Mucosa of gallbladder (tissue), 1 donor: ENCODE data around the gene DGKB. TPM values are rescaled to one million over a fixed set of nuclear protein-coding genes. Genes with fewer than 3 reads are reported as not detected.

ENCODE experiments used
- DNase-seq: peaks from one replicate; pipeline ENCODE4 v3.0.0-alpha.2; 2020; ENCODE audit warnings: low spot score
- total RNA-seq: library from RNA; stranded (reverse); gene quantifications from one replicate; pipeline ENCODE4 v1.2.1, GENCODE V29; 2021
- donor health status: DM: no; HTN: no; CAD: no.

The DGKB gene
- total RNA-seq, 1 donor from 2014 or later = 1.0 TPM

DNA sequence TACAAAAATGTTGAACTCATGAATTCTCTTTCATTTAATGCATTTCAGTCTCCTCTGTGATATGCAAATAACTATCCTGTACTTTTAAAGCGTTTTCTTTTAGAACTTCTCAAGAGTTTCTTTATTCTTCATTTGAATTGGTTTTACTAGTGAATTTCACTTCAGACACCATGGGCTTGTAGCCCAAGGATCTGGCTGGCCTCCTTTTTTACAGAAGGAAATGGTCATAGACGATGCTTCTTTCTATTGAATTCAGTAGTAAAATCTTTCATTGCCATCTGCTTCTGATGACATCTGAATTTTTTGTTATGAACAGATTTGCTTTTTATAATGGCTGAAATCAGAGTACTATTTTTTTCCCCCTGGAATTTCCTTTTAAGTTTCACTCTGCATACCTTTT, 777.8 kb downstream of the DGKB start:
- no peak for DNase-seq

DNA sequence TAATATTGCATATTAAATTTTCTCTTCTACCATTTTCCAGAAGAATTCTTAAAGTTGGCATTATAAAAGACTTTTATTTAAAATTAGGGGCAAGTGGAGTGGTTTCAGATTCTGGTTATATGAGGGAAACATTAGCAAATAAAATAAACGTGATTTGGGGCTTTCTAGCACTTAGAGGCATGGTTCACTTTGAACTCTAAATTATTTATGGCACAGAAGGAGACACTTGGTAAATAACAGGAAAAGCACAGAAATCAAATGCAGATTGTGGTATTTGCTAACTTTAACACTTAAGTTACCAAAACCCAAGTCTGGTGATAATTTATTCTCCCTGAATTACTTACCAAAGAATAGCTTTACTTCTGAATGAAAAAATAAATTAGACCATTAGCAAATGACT, 778.6 kb downstream of the DGKB start:
- DNase-seq = no peak

DNA sequence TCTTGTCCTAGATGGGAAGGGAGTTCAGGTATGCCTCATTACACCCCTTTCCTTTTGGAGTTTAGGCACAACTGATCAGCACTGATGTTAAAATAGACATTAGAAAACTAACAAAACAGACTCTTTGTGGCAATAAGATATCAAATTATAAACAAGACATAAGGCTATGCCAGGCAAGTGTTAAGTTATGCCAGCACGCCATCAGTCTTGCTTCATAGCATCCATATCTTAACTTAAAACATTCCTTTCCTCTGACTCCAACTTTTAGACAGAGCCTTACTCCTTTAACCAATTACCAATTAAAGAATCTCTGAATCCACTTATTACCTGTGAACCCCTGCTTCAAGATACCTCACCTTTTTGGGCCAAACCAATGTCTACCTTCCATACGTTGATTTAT, 786.9 kb downstream of the DGKB start:
- no peak for DNase-seq

DNA sequence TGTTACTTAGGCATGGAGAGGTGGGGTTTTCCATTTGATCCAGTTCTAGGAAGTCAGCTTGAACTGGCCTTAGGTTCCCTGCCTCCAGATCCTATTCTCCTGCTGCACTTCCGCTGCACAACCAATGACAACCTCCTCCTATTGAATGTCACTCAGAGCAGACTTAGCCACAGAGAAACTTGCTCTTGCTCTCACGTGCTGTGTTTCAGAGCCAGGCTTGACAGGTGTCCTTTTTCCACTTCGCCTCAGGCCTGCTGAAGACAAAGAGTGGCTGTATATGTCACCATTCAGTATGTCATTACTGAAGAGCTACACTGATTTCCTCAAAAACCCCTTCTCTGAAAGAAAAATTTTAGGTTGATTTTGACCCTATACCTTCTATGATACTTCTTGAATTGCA, 797.7 kb downstream of the DGKB start:
- no peak for DNase-seq

DNA sequence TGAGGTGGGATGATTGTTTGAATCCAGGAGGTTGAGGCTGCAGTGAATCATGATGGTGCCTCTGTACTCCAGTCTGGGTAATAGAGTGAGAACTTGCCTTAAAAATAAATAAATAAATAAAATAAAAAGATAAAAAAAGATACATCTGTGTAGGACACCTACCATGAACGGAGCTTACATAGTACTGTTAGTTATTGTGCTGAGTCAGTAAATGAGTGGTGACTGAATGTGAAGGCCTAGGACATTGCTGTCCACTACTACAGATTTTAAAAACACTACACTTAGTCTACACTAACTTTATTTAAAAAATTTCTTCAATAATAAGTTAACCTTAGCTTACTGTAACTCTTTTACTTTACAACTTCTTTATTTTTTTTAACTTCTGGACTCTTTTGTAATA, 806.4 kb downstream of the DGKB start:
- no peak for DNase-seq

DNA sequence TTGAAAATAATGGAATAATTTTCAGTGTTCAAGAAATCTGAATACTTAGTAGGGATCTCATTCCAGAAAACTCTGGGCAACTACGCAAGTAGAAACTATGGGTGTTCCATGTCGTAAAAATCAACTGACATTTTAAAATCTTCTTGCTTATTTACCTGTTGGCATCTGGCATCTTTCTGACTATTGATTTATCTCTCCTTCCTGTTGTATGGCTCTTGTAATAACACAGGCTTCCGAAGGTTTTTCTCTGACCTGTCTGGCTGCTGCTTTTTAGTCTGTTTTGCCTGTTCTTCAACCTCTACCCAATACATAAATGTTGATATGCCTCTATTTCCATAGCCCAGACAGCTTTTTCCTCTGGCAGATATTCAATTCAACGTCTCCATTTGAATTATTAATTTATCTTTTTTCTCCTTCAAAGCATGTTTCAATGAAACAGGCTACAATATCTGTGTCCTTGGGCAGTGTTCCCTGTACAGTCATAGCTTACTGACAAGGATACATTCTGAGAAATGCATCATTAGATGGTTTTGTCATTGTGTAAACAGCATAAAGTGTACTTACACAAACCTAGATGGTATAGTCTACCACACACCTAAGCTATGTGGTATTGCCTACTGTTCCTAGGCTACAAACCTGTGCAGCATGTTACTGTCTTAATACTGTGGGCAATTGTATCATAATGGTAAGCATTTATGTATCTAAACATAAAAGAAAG, 807.2 kb downstream of the DGKB start:
- no peak for DNase-seq
